HL-60 (cell line): ENCODE data around the gene RBM45.
"Not testable (repeated sequence)": the region's sequence is repeated elsewhere in the genome, so short reads cannot be mapped to it uniquely, and the experiment has no call there.

Experiments
- DNase-seq, 2 experiments: peaks; one replicate each; pipeline ENCODE4 v3.0.0-alpha.2; 2010 to 2020; ENCODE audit warnings: low read depth in 1 of 2, low spot score in 1 of 2
- H3K27ac ChIP-seq: fragments of 250-450 bp; sonication (Bioruptor Pico); replicated peaks from 2 replicates; pipeline ENCODE4 v1.5.1; 2020; ENCODE audit warnings: mild to moderate bottlenecking, moderate library complexity
- H3K27me3 ChIP-seq: fragments of 250-450 bp; sonication (Bioruptor Pico); 2 replicates; pipeline ENCODE4 v1.5.1; 2021; ENCODE audit warnings: mild to moderate bottlenecking, moderate library complexity; ENCODE audit not compliant: insufficient read depth, poor library complexity, severe bottlenecking
- H3K4me3 ChIP-seq: replicated peaks from 2 replicates; pipeline ENCODE4 v1.5.1; 2011; ENCODE audit warnings: mild to moderate bottlenecking, control low read depth, low read length; ENCODE audit not compliant: insufficient read depth
- CTCF ChIP-seq: IDR thresholded peaks from one replicate; pipeline ENCODE4 v1.5.1; 2011; ENCODE audit warnings: low read length, control low read depth, inconsistent platforms; ENCODE audit not compliant: insufficient read depth
- GABPA ChIP-seq: IDR thresholded peaks from 2 replicates; pipeline ENCODE4 v1.6.1; 2012; ENCODE audit warnings: low read depth
- POLR2AphosphoS5 ChIP-seq: IDR thresholded peaks from 2 replicates; pipeline ENCODE4 v1.6.1; 2012; ENCODE audit warnings: low read depth
- SPI1 ChIP-seq: IDR thresholded peaks from 2 replicates; pipeline ENCODE4 v1.6.1; 2012; ENCODE audit warnings: low read depth, mild to moderate bottlenecking, borderline replicate concordance
- TF ChIP-seq, protein P1 (sequence below): IDR thresholded peaks from 2 replicates; pipeline ENCODE4 v1.6.1; 2012; ENCODE audit warnings: low read depth; ENCODE audit not compliant: insufficient replicate concordance

Gene RBM45

DNA sequence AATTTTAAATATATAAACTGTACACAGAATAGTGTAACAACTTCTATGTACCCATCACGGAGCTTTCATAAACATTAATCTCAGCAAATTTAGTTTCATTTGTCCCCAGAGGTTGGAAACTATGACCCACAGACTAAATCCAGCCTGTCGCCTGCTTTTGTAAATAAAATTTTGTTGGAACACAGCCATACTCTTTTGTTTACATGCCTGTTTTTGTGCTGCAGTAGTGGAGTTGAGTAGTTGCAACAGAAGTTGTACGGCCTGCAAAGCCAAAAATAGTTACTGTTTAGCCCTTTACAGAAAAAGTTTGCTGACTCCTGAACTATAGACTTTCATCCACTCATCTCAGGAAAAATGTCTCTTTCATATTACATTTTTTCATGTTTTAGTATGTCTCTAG, 39.8 kb downstream of the RBM45 start:
- Histone ChIP-seq H3K27ac (no peak overlapping the region), H3K4me3 (no peak overlapping the region), H3K27me3 (no peaks in the 10 kb centered on the region)
- TF ChIP-seq, protein P1, sequence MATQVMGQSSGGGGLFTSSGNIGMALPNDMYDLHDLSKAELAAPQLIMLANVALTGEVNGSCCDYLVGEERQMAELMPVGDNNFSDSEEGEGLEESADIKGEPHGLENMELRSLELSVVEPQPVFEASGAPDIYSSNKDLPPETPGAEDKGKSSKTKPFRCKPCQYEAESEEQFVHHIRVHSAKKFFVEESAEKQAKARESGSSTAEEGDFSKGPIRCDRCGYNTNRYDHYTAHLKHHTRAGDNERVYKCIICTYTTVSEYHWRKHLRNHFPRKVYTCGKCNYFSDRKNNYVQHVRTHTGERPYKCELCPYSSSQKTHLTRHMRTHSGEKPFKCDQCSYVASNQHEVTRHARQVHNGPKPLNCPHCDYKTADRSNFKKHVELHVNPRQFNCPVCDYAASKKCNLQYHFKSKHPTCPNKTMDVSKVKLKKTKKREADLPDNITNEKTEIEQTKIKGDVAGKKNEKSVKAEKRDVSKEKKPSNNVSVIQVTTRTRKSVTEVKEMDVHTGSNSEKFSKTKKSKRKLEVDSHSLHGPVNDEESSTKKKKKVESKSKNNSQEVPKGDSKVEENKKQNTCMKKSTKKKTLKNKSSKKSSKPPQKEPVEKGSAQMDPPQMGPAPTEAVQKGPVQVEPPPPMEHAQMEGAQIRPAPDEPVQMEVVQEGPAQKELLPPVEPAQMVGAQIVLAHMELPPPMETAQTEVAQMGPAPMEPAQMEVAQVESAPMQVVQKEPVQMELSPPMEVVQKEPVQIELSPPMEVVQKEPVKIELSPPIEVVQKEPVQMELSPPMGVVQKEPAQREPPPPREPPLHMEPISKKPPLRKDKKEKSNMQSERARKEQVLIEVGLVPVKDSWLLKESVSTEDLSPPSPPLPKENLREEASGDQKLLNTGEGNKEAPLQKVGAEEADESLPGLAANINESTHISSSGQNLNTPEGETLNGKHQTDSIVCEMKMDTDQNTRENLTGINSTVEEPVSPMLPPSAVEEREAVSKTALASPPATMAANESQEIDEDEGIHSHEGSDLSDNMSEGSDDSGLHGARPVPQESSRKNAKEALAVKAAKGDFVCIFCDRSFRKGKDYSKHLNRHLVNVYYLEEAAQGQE = no peak
- no peak for TF ChIP-seq POLR2AphosphoS5
- no peak for TF ChIP-seq GABPA
- no peak for TF ChIP-seq SPI1
- TF ChIP-seq CTCF = no peak
- DNase-seq = no peak

DNA sequence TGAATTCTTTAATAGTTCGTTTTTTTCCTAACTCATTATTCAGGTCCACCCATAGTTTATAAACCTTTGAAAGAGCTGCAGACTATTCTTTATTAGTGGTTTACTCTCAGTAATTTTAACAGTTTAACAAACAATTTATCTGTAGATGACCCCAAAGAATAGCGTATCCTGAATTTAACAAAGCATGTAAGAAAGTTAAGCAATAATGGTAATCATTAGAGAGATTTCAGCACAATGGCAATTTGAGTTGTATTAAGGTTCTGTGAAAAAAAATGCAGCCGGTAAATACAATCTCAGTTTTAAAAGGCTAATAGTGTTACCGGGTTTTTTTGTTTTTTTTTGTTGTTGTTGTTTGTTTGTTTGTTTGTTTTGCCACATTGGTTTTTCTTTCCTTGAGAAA, 40.3 kb downstream of the RBM45 start:
- DNase-seq = no peak
- H3K4me3 ChIP-seq = no peak overlapping the region
- TF ChIP-seq GABPA (no peak), SPI1 (no peak), CTCF (no peak), POLR2AphosphoS5 (no peak)
- TF ChIP-seq, protein P1 = no peak
- no peaks in the 10 kb centered on the region for H3K27me3 ChIP-seq
- H3K27ac ChIP-seq = no peak overlapping the region

GRCh38 chr2:178152977-178153376, 40.7 kb downstream of the RBM45 start:
- H3K27me3 ChIP-seq = no peaks in the 10 kb centered on the region
- TF ChIP-seq, protein P1 = no peak
- no peak for TF ChIP-seq GABPA
- TF ChIP-seq POLR2AphosphoS5 = no peak
- TF ChIP-seq CTCF = no peak
- TF ChIP-seq SPI1 = no peak
- H3K27ac ChIP-seq = no peak overlapping the region
- DNase-seq = no peak
- H3K4me3 ChIP-seq = no peak overlapping the region

GRCh38 chr2:178153878-178154277, 41.6 kb downstream of the RBM45 start:
- DNase-seq, H3K27me3 ChIP-seq, H3K27ac ChIP-seq, H3K4me3 ChIP-seq: not testable (repeated sequence)
